Measurements from ENCODE around the gene ERH.
"Not testable (repeated sequence)": the region's sequence is repeated elsewhere in the genome, so short reads cannot be mapped to it uniquely, and the experiment has no call there.

The ERH gene

DNA sequence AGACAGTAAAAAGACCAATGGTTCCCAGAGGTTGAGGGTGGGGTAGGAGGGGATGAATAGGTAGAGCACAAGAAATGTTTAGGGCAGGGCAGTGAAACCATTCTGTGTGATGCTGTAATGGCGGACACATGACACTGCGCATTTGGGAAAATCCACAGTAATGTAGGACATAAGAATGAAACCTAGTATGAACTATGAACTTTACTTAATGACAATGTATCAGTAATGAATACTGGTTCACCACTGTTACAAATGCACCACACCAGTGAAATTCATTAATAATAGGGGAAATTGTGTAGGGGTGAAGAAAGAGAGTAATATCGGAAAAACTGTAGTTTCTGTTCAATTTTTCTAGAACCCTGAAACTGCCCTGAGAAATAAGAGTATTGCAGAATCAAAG is 5.6 kb downstream of the ERH start:
- DNase-seq, result no peak

DNA sequence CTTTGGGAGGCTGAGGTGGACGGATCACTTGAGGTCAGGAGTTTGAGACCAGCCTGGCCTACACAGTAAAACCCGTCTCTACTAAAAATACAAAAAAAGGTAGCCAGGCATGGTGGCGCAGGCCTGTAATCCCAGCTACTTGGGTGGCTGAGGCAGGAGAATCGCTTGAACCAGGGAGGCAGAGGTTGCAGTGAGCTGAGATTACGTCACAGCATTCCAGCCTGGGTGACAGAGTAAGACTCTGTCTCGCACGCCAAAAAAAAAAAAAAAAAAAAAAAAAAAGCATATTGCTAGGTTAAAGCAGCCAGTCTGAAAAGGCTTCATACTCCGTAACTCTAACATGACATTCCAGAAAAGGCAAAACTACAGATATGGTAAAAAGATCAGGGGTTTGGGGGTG is 6.7 kb downstream of the ERH start:
- DNase-seq, result not testable (repeated sequence)

DNA sequence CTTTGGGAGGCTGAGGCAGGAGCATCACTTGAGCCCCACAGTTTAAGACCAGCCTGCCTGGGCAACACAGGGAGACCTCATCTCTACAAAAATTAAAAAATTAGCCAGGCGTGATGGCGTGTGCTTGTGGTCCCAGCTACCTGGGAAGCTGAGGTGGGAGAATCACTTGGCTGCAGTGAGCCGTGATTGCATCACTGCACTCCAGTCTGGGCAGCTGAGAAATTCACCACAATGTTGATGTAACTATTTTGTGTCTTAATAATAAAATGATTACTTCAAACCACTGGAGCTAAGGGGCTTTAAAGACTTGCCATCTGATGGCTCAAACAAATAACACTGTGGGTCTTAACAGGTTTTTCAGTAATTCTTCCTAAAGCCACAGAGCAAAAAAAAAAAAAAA is 10.8 kb downstream of the ERH start:
- no peak for DNase-seq

DNA sequence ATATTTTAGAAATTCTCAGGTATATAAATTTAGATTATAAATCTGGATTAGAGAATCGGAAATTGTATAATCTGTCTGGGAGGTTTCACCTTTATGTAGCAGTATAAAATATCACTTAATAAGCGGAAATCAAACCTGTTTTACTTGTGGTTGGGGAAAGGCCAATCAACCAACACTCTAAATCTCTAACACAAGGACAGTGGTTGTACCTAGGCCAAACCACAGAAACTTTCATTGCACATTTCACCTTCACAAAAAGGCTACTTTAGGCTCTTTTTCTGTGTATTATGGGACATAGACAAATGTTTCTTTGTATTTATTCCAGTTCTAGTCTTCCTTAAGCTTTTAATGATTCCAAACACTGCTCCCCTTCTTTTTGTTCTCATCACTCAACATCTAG is 19.8 kb downstream of the ERH start:
- DNase-seq, result no peak

DNA sequence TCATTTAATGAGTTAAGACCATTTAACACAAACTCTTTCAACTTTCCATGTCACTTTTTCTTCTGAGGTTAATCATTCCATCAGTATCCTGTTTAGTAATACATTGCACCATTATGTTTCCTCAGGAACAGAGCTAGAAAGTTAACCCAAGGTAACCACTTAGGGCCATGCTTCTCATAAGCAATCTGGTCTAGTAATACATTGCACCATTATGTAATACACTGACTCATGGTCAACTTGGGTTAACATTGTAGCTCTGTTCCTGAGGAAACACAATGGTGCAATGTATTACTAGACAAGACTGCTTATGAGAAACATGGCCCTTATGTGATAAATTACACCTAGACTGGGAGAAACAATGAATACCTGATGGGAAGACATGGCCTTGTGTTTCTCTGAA is 21.7 kb downstream of the ERH start:
- DNase-seq, result no peak

DNA sequence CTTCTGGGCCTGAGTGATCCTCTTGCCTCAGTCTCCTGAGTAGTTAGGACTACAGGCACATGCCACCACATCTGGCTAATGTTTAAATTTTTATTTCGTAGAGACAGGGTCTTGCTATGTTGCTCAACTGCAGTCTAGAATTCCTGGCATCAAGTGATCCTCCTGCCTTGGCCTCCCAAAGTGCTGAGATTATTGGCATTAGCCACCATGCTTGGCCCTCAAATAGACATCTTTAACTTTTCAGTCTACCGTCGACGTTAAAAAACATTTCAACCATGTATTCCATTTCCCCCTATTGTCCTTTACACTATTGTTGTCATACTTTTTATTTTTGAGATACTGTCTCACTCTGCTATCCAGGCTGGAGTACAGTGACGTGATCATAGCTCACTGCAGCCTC is 22.4 kb downstream of the ERH start:
- no peak for DNase-seq

DNA sequence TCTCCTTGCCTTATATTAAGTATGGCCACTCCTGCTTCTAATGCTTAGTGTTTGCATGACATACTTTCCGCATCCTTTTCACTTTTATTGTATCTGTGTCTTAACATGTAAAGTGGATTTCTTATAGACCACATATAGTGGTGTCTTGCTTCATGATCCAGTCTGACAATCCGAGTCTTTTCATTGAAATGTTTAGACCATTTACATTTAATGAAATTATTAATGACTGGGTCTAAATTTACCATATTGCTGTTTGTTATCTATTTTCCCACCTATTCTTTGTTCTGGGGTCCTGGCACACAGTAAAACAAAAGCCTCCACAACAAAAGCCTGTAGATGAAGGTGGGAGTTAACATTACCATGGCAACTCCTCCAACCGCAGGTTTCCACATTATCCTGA is 22.9 kb downstream of the ERH start:
- no peak for DNase-seq

DNA sequence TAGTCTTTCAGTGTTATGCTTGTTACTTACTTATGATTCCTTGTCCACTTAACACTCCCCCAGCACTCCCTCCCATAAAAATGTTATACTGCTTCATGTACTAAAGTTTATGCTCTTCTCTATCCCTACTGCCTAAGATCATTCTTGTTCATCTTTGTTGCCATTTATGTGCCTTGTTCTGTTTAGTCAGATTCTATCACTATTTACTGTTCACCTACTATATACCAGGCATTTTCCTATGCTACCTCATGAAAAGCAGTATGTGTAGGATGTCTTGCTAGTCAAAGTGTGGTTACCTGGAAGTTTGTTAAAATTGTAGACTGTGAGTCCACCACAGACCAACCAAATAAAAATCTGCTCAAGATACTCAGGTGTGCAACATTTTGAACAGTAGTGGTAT is 23.9 kb downstream of the ERH start:
- no peak for DNase-seq

DNA sequence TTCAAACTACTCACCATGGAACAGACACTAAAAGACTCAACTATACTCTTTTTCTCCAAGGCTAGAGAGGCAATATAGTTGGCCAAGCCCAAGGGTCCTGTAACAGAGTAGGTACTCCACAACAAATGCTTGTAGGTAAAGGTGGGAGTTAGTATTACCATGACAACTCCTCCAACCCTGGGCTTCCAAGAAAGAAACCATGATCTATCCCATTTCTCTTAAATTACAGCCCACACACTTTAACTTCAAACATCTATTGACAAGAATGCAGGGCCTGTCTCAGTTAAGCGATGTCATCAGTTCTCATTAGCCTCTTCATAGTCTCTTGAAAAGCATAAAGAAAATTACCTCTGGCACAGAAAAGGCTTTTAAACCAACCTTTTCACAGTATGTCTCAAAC is 25.0 kb downstream of the ERH start:
- no peak for DNase-seq

DNA sequence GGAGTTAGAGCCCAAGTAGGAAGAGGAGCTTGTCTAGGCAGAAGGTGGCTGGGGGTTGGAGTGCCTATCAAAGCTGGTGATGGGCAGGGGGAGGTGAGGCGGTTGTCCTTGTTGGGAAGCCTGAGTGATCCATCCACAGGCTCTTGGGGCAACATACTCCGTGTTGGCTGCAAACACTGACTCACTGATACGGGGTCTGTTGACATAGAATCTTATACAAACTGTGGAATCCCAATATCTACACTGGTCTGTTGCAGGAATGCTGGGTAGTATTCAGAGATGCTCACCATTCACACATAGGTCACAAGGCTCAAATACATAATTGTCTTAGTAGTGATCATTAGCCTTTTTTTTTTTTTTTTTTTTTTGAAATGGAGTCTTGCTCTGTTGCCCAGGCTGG is 26.0 kb downstream of the ERH start:
- no peak for DNase-seq

DNA sequence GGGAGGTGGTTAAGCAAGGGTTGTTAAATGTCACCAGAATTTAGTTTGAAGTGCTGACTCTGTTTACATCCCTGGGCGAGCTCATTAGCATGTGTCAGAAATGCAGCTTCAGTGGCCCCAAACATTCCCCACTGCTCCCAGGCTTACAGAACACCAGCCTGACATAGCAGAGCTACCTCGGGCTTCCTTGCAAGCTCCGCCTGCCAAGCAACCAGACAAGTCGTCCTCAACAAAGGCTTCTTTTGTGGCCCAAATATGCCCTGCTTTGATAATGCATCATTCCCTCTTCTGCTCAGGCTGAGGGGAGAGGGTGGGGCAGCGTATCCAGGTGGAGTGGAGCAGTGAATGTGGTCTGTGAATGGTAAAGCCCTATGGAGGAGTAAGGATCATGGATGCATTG is 28.0 kb downstream of the ERH start:
- DNase-seq, result no peak

DNA sequence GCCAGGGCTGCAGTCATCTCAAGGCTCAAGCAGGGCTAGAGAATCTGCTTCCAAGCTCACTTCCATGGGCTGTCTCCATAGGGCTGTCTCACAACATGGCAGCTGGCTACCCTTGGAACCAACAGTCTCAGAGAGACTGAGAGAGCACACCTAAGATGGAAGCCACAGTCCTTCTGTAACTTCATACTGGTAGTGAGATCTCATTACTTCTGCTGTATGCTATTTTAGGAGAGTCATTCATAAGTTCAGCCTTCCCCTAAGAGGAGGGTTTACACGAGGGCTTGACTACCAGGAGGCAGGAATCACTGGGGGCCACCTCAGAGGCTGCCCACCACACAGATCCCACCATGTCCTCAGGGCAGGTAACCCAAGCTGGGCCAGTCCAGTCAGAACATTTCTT is 29.7 kb downstream of the ERH start:
- no peak for DNase-seq

DNA sequence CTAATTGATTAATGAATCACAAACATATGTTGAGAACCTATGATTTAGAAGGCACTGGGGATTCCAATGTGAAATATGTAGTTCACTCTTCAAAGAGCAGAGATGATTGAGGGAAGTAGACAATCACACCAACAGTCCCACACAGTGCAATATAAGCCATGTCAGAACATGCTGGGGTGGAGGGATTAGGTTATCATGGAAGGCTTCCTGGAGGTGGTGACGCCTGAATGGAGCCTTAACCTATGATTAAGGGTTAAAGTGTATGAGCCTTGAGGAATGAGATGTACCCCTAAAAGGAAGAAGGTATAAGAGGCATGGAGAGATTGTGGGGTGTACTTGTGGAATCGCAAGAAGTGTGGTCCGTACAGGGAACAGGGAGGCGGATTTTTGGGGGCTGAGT is 31.3 kb downstream of the ERH start:
- DNase-seq, result no peak

DNA sequence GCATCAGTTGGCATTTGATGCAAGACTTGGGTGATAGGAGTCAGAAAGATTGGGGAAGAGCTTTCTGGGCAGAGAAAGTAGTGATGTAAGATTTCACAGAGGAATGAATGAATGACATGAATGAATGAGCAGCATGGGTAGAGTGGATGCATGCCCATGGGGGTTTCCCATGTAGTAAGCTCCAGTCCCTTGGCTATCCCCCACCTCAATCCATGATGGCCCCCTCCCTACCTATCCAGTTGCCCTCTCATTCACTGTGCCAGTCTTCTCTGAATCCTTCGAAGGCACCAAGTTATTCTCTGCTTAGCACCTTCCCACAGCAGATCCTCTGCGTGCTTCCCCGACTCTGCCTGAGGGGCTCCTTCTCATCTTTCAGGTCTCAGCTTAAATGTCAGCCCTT is 32.0 kb downstream of the ERH start:
- no peak for DNase-seq

DNA sequence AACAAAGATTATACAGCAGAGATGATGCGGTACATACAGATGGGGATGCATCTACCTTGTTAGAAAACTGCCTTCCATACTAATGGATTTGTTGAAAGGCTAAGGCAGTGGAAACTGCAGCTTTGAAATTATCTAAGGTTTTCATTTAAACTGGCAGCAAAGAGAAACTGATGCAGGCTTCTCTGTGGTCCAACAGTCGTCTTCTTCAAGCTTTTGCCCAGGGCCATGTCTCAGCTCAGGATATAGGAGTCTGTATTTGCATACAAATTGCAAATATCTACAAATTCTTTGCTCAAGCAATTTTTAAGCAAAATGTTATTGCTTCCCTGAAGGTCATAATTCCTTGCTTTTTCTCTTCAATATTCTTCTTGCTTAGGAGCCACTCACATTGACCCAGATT is 33.7 kb downstream of the ERH start:
- DNase-seq, result no peak

DNA sequence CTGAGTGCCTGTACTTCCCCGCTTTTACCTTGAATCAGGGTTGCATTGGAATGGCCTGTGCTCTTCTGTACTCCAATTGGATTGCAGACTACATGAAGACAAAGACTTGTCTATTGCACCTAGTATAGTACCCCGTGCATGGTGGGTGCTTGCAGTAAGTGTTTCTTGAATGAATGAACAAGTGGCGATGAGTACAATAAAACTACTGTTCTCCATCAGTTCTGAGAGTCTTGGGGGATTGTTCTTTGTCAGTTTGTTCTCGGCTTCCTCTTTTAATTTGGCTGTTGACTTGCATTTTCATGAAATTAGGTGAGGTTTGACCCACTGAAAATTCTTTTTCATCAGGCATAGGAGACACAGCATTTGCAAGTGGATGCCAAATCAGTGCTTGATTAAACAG is 34.1 kb downstream of the ERH start:
- no peak for DNase-seq

DNA sequence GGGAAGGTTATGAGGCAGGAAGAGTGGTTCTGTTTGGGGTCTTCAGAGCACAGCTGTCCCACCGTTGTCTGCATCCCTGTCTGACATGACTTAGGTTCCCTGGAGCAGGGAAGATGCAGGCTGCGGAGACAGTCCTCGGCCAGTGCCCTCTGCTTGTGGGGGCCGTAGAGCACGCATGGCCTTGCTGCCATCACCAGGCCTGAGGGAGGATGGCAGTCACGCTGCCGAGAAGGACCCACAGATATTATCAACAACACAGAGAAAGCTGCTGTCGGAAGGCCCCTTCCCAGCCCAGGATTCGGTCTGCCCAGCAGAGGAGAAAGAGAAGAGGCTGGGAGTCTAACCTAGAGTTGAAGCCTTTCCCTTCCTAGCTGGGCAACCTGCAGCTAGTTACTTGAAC is 35.0 kb downstream of the ERH start:
- DNase-seq, result no peak

DNA sequence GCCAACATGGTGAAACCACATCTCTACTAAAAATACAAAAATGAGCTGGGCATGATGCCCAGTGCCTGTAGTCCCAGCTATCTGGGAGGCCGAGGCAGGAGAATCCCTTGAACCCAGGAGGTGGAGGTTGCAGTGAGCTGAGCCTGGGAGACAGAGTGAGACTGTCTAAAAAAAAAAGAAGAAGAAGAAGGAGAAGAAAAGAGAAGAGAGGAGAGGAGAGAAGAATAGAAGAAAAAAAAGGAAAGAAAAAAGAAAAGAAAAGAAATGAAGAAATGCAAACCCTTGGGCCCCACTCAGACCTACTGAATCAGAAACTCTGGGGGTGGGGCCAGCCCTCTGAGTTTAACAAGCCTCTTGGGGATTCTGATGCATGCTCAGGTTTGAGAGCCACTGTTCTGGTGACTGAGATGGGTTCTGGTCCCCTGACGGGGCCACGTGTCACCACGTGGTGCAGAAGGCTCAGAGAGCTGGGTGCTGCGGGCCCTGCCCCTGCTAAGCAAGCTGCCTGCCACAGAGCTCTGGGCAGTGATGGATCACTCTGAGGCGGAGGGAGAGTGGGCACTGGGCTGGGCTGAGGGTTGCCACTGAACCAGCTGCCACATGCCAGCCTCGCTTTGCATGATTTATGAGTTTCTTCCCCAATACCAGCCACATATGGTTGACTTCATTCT is 37.5 kb downstream of the ERH start:
- no peak for DNase-seq

DNA sequence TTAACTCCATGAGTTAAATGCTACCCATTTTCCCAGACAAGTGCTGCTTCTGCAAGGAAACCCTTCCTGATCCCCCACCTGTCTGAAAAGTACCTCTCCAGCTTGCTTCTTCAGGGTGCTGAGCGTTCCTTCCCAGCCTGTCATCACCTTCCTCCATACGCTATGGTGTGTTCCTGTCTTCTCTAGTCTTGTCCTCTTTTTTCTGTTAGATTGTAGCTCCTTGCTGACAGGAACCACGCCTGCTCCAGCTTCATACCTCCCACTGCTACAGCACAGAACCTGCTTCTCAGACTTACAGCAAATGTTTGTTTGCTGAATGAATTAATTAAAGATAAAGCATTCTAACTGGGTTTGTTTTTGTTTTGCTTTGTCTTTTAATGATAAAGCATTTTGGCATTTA is 39.1 kb downstream of the ERH start:
- no peak for DNase-seq

DNA sequence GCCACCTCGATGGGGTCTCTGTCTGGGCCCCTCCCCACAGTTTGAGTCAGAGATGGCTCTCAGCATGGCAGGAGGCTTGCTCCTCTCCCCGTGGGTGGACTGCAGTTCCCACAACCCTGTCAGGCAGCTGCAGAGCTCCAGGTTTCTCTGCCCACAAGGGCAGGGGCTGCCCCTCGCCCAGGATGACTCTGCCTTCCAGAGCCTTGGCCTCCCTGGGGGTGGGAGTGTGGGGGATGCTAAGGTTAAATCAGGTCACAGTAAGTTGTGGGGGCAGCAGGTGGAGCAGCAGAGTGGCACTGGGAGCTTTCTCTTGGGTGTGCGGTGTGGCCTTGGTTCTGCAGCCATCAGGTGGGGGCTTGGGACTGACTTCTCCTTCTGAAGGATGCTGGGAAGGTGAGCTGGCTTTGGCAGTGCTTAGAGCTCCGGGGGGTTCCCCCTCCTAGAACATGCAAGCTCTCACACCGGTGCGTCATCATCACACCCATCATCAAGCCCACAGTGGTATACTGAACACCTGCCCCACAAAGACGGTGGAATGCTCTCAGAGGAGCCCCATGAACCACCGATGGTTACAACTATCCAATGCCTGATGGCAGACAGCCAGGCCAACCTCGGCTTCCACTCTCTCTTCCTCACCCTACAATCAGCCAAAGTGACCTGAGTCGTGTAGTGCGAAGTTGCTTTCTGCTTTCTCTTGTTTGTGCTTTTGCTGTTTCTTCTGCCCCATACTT is 39.7 kb downstream of the ERH start:
- no peak for DNase-seq

DNA sequence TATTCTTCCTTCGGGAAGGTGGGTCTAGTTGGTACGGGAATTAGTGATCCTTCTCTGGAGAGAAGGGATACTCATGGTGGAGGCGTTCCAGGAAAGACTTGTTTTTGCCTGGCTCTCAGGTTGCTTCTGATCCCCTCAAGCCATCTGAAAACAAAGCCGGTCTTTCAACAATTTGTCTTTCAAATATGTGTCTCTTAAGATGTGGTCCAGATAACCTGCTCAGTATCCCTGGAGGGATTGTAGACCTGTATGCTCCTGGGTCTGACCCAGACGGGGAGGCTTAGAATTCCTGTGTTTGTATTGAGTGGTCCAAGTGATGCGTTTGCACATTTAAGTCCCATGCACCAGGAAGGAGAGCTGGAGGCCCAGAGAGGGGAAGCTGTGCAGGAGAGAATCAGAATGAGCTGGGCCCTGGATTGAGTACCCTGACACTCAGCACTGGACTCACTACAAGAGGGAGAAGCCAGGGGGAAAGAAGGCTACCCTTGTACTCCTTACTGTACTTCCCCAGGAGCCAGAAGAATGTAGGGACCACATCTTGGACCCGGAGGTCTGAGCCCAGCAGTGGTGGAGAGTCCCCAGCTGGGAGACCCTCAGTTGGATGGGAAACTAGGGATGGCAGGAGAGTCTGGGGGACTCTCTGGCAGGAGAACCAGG is 40.4 kb downstream of the ERH start:
- DNase-seq, result no peak

DNA sequence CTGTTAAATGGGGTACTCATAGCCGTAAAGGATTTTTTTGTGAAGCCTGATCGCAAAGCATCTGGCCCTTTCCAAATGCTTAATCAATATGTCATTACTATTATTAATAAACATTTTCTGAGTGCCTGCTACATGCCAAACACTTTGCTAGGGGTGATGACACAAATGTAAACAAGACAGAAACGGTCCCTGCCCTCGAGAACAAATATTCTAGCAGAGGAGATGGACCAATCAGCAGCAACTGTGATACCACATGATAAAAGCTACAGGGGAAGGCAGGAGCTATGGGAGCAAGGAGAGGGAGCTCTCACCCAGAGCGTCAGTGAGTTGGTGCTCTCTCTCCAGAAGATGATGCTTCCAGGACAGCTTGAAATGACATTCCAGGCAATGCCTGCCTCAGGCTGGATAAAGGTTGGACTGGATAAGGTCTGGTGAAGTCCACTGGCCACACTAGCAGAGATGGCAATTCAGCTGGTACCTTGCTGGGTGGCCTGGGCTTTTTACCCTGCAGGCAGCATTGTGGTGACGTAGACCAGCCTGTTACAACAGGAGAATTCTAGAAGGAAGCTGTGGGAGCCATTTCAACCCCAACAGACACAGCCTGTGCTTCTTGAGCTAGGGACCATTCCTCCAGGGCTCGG is 41.1 kb downstream of the ERH start:
- DNase-seq, result no peak

DNA sequence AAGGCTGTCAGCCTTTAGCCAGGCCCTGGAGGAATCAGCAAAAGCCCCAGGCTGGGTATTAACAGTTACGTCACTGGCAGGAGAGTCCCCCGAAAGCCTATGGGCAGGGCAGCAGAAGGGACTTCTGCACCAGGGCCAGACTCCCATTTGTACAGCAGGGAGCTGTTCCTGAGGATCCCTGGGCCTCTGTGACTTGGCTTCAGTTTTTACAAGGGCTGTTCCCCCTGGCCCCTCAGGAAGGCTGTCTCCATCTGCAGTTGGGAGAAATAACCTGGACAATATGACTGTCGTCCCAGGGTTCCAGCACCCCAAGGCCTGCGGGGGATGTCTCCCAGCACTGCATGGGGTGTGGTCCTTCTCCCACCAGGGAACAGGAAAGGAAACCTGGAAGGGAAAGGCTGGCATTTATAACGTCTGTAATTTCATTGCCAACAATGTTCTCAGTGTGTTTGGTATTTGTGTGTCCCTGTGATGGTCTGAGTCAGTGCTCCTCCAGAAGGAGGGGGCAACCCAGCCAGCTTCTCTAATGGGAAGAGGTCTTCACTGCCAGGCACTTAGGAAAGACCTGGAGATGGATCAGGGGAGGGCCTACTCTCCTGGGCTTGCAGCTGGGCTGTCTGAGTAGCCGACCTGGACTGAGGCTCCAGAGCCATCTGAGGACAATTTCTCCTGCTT is 42.4 kb downstream of the ERH start:
- DNase-seq, result no peak
